ENCODE data around the gene GPR31. TPM values are rescaled to one million over a fixed set of nuclear protein-coding genes. Genes with fewer than 3 reads are reported as not detected.

GPR31 gene
- total RNA-seq, 2 donors from 2014 or later, result not detected

DNA sequence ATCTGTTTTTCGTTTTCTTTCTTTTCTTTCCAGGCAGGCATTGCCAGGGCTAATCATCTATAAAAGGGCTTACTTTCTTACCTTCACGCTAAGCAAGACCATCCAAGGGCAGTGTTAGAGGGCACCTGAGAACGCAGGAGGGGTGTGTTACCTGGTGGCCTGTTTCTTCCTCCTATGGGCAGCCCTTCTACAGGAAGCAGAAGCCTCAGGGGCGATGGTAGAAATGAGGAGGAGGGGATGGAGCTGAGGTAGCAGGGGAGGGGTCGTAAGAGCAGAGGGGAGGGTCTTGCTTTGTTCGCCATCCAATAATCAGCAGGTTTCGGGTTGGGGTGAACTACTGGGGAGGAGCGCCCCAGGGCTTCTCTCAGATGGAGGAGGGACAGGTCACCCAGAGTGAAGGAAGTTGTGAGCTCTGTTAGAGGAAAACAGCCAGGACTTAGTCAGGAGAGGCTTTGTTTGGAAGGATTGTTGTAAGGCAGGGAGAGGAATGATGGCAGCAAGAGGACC, 36.4 kb downstream of the GPR31 start:
- no peak overlapping the region for H3K4me3 Mint-ChIP-seq

DNA sequence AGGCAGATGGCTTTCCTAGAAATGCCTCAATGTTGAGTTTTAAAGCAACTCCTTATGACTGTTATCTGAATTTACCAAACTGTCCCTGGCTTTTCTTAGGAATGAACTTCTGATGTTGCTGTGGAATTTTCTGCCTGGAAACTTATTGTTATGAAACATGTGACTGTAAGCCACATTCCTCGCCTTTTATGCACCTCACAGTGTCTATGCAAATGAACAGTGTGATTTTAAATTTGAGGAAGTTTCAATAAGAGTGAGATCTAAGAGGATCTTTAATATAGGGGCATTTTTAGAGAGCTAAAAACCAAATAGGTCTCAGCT, 37.2 kb downstream of the GPR31 start:
- DNase-seq, result no peak
- H3K27ac Mint-ChIP-seq, result no peak overlapping the region
- Histone ChIP-seq H3K9ac (ENCODE audit: extremely low read depth, low read length, poor library complexity, severe bottlenecking) (no peak overlapping the region), H3K36me3 (ENCODE audit: control insufficient read depth, insufficient read depth, low read length) (no peaks in the 10 kb centered on the region), H3K27me3 (ENCODE audit: control insufficient read depth, insufficient read depth, low read length, poor library complexity, severe bottlenecking) (no peaks in the 10 kb centered on the region), H3K4me3 (ENCODE audit: low read length) (no peak overlapping the region), H3K9me3 (ENCODE audit: control insufficient read depth, low read length) (peaks cover 3% of the 10 kb centered on the region), H3K4me1 (ENCODE audit: control insufficient read depth, insufficient read depth, low read length) (no peaks in the 10 kb centered on the region), H3K27ac (ENCODE audit: low read depth, low read length) (no peak overlapping the region)
- no peaks in the 10 kb centered on the region for H3K27me3 Mint-ChIP-seq (ENCODE audit: insufficient read depth)
- H3K9me3 Mint-ChIP-seq, result peaks cover 13% of the 10 kb centered on the region
- 94 to 100% methylated on average over 1 of the region's 1 CpG for WGBS, 2 experiments (ENCODE audit: insufficient coverage in 1 of 2, insufficient read length in 1 of 2)
- no peak for TF ChIP-seq CTCF (conservative IDR thresholded peaks at IDR 0.05)
- H3K4me3 Mint-ChIP-seq, result no peak overlapping the region
- peaks cover 8% of the 10 kb centered on the region for H3K4me1 Mint-ChIP-seq
- no peaks in the 10 kb centered on the region for H3K36me3 Mint-ChIP-seq (ENCODE audit: low read depth)

More for the DNA sequence above, 36.4 kb downstream of the GPR31 start:
- WGBS, 2 experiments (ENCODE audit: insufficient coverage in 1 of 2, insufficient read length in 1 of 2), result 91 to 96% methylated on average over 6 to 8 of the region's 8 CpGs
- Mint-ChIP-seq H3K9me3 (peaks cover 13% of the 10 kb centered on the region), H3K27ac (no peak overlapping the region), H3K36me3 (ENCODE audit: low read depth) (no peaks in the 10 kb centered on the region), H3K4me1 (peaks cover 5% of the 10 kb centered on the region), H3K27me3 (ENCODE audit: insufficient read depth) (no peaks in the 10 kb centered on the region)
- Histone ChIP-seq H3K9ac (ENCODE audit: extremely low read depth, low read length, poor library complexity, severe bottlenecking) (no peak overlapping the region), H3K9me3 (ENCODE audit: control insufficient read depth, low read length) (peaks cover 3% of the 10 kb centered on the region), H3K27ac (ENCODE audit: low read depth, low read length) (no peak overlapping the region), H3K36me3 (ENCODE audit: control insufficient read depth, insufficient read depth, low read length) (no peaks in the 10 kb centered on the region), H3K4me3 (ENCODE audit: low read length) (no peak overlapping the region), H3K27me3 (ENCODE audit: control insufficient read depth, insufficient read depth, low read length, poor library complexity, severe bottlenecking) (no peaks in the 10 kb centered on the region), H3K4me1 (ENCODE audit: control insufficient read depth, insufficient read depth, low read length) (no peaks in the 10 kb centered on the region)
- DNase-seq, result no peak
- no peak for TF ChIP-seq CTCF (conservative IDR thresholded peaks at IDR 0.05)

GRCh38 chr6:167119670-167120582, 37.9 kb downstream of the GPR31 start:
- Mint-ChIP-seq H3K9me3 (peaks cover 13% of the 10 kb centered on the region), H3K4me1 (peaks cover 8% of the 10 kb centered on the region), H3K4me3 (no peak overlapping the region), H3K27me3 (ENCODE audit: insufficient read depth) (no peaks in the 10 kb centered on the region), H3K36me3 (ENCODE audit: low read depth) (no peaks in the 10 kb centered on the region), H3K27ac (no peak overlapping the region)
- H3K36me3 ChIP-seq (ENCODE audit: control insufficient read depth, insufficient read depth, low read length), result no peaks in the 10 kb centered on the region
- no peak for TF ChIP-seq CTCF (conservative IDR thresholded peaks at IDR 0.05)
- 84 to 93% methylated on average over 4 to 8 of the region's 8 CpGs for WGBS, 2 experiments (ENCODE audit: insufficient coverage in 1 of 2, insufficient read length in 1 of 2)
- no peak overlapping the region for H3K4me3 ChIP-seq (ENCODE audit: low read length)
- H3K4me1 ChIP-seq (ENCODE audit: control insufficient read depth, insufficient read depth, low read length), result no peaks in the 10 kb centered on the region
- no peak for DNase-seq
- no peak overlapping the region for H3K27ac ChIP-seq (ENCODE audit: low read depth, low read length)
- H3K9ac ChIP-seq (ENCODE audit: extremely low read depth, low read length, poor library complexity, severe bottlenecking), result no peak overlapping the region
- H3K27me3 ChIP-seq (ENCODE audit: control insufficient read depth, insufficient read depth, low read length, poor library complexity, severe bottlenecking), result no peaks in the 10 kb centered on the region
- peaks cover 3% of the 10 kb centered on the region for H3K9me3 ChIP-seq (ENCODE audit: control insufficient read depth, low read length)

Data from endodermal cell (in vitro differentiated cells).